GM12874 (cell line): Measurements from ENCODE around the gene CGN.

Experiments used
- CTCF ChIP-seq: IDR thresholded peaks from 2 replicates; pipeline ENCODE4 v1.5.1; 2011; ENCODE audit warnings: low read depth, mild to moderate bottlenecking, control low read depth, low read length, moderate library complexity; ENCODE audit not compliant: insufficient read depth

The CGN gene

GRCh38 chr1:151536499-151536898, 25.3 kb downstream of the CGN start:
- no peak for TF ChIP-seq CTCF

- no peak for TF ChIP-seq CTCF
Observed at GRCh38 chr1:151537112-151537511, 25.9 kb downstream of the CGN start.

GRCh38 chr1:151539321-151540020, 28.3 kb downstream of the CGN start:
- TF ChIP-seq CTCF: no peak

- no peak for TF ChIP-seq CTCF
Observed at GRCh38 chr1:151540021-151540981, 29.1 kb downstream of the CGN start, which contains the start of gene TUFT1. Gene TUFT1, plus strand, starts transcription at chr1:151540309. Its CDS starts 58 bp downstream, at chr1:151540367.

- no peak for TF ChIP-seq CTCF
Observed at GRCh38 chr1:151540982-151541377, 29.8 kb downstream of the CGN start.

- no peak for TF ChIP-seq CTCF
Observed at GRCh38 chr1:151541752-151542151, 30.6 kb downstream of the CGN start.

- TF ChIP-seq CTCF: no peak
Observed at GRCh38 chr1:151542710-151543129, 31.5 kb downstream of the CGN start.
